SJCRH30 (cell line): ENCODE results near the gene ESYT2. TPM values are rescaled to one million over a fixed set of nuclear protein-coding genes. Genes with fewer than 3 reads are reported as not detected.
"Not testable (repeated sequence)": the region's sequence is repeated elsewhere in the genome, so short reads cannot be mapped to it uniquely, and the experiment has no call there.

Source experiments
- DNase-seq, 2 experiments: peaks; one replicate each; pipeline ENCODE4 v3.0.0-alpha.2; 2015 to 2020
- H3K27ac ChIP-seq: fragments of 250-450 bp; sonication (Bioruptor Pico); 2 replicates; pipeline ENCODE4 v1.5.1; 2020; ENCODE audit warnings: mild to moderate bottlenecking, moderate library complexity
- H3K27me3 ChIP-seq: fragments of 250-450 bp; sonication (Bioruptor Pico); 2 replicates; pipeline ENCODE4 v1.5.1; 2020; ENCODE audit warnings: mild to moderate bottlenecking, moderate library complexity
- H3K36me3 ChIP-seq: fragments of 250-450 bp; sonication (Bioruptor Pico); 2 replicates; pipeline ENCODE4 v1.5.1; 2020; ENCODE audit warnings: mild to moderate bottlenecking, moderate library complexity
- H3K4me1 ChIP-seq: fragments of 250-450 bp; sonication (Bioruptor Pico); 2 replicates; pipeline ENCODE4 v1.5.1; 2020; ENCODE audit warnings: mild to moderate bottlenecking, moderate library complexity
- H3K4me3 ChIP-seq: fragments of 250-450 bp; sonication (Bioruptor Pico); 2 replicates; pipeline ENCODE4 v1.5.1; 2020; ENCODE audit warnings: mild to moderate bottlenecking, moderate library complexity
- H3K9me3 ChIP-seq: fragments of 250-450 bp; sonication (Bioruptor Pico); replicated peaks from 2 replicates; pipeline ENCODE4 v1.5.1; 2020; ENCODE audit warnings: mild to moderate bottlenecking, moderate library complexity
- total RNA-seq: library from RNA; depleted of rRNA; stranded (reverse); fragments of >200 nt; shearing (Covaris generic); gene quantifications from 2 replicates; pipeline ENCODE4 v1.2.3, GENCODE V29; 2014

The ESYT2 gene
- total RNA-seq, 1 experiment from 2014 or later, result 55.2 TPM

- DNase-seq, result no peak
- H3K36me3 ChIP-seq, result no peaks in the 10 kb centered on the region
- no peak overlapping the region for H3K4me3 ChIP-seq
- H3K27ac ChIP-seq, result no peak overlapping the region
- no peaks in the 10 kb centered on the region for H3K9me3 ChIP-seq
- no peaks in the 10 kb centered on the region for H3K4me1 ChIP-seq
- no peaks in the 10 kb centered on the region for H3K27me3 ChIP-seq
Measured at GRCh38 chr7:158716802-158717201, 112.5 kb downstream of the ESYT2 start.

GRCh38 chr7:158710651-158711102 lies 118.6 kb downstream of the ESYT2 start:
- no peaks in the 10 kb centered on the region for H3K27me3 ChIP-seq
- no peaks in the 10 kb centered on the region for H3K9me3 ChIP-seq
- H3K27ac ChIP-seq, result no peak overlapping the region
- H3K36me3 ChIP-seq, result no peaks in the 10 kb centered on the region
- H3K4me1 ChIP-seq, result no peaks in the 10 kb centered on the region
- DNase-seq, result no peak
- H3K4me3 ChIP-seq, result no peak overlapping the region

GRCh38 chr7:158707610-158708009 lies 121.7 kb downstream of the ESYT2 start:
- Histone ChIP-seq H3K27me3 (no peaks in the 10 kb centered on the region), H3K4me3 (no peak overlapping the region), H3K9me3 (no peaks in the 10 kb centered on the region), H3K4me1 (peaks cover 5% of the 10 kb centered on the region), H3K27ac (no peak overlapping the region), H3K36me3 (no peaks in the 10 kb centered on the region; the same call in 1 of the 2 replicates)
- peak; percentile 22 to 34 for DNase-seq

GRCh38 chr7:158706710-158707590 lies 122.4 kb downstream of the ESYT2 start:
- Histone ChIP-seq H3K4me1 (peaks cover 5% of the 10 kb centered on the region), H3K9me3 (no peaks in the 10 kb centered on the region), H3K27me3 (no peaks in the 10 kb centered on the region), H3K4me3 (no peak overlapping the region), H3K36me3 (peaks cover 5% of the 10 kb centered on the region), H3K27ac (no peak overlapping the region)
- no peak for DNase-seq

GRCh38 chr7:158706273-158706704 lies 123.0 kb downstream of the ESYT2 start:
- no peaks in the 10 kb centered on the region for H3K9me3 ChIP-seq
- no peak overlapping the region for H3K4me3 ChIP-seq
- no peak for DNase-seq
- H3K36me3 ChIP-seq, result peaks cover 11% of the 10 kb centered on the region
- H3K4me1 ChIP-seq, result peaks cover 5% of the 10 kb centered on the region
- no peak overlapping the region for H3K27ac ChIP-seq
- no peaks in the 10 kb centered on the region for H3K27me3 ChIP-seq

- Histone ChIP-seq H3K27ac (peak overlapping the region; percentile 97; the same call in 1 of the 2 replicates), H3K4me1 (peaks cover 5% of the 10 kb centered on the region), H3K27me3 (no peaks in the 10 kb centered on the region), H3K9me3 (no peaks in the 10 kb centered on the region), H3K4me3 (peak overlapping the region; percentile 100), H3K36me3 (peaks cover 21% of the 10 kb centered on the region)
- DNase-seq, result peak in 1 of 2 experiments; percentile 33
Measured at GRCh38 chr7:158705234-158705850, 124.0 kb downstream of the ESYT2 start.

GRCh38 chr7:158704524-158705233 lies 124.6 kb downstream of the ESYT2 start, which contains the start of gene NCAPG2:
TSS of gene NCAPG2 (minus strand) at chr7:158704804. CDS start at chr7:158701899, 2,905 bp downstream.
- Histone ChIP-seq H3K4me3 (peak within 1 kb of the TSS; percentile 100), H3K36me3 (peaks cover 27% of the 10 kb centered on the region), H3K27me3 (no peaks in the 10 kb centered on the region), H3K4me1 (peaks cover 5% of the 10 kb centered on the region), H3K9me3 (no peaks in the 10 kb centered on the region), H3K27ac (peak within 1 kb of the TSS; percentile 97)
- DNase-seq, result peak; percentile 98 to 99

- Histone ChIP-seq H3K4me3 (peak overlapping the region; percentile 100), H3K36me3 (peaks cover 35% of the 10 kb centered on the region), H3K27ac (peak overlapping the region; percentile 97)
- not testable (repeated sequence) for H3K4me1 ChIP-seq, H3K9me3 ChIP-seq, H3K27me3 ChIP-seq, DNase-seq
Measured at GRCh38 chr7:158703679-158704523, 125.4 kb downstream of the ESYT2 start.

- peak overlapping the region; percentile 47 for H3K4me3 ChIP-seq
Measured at GRCh38 chr7:158702944-158703343, 126.4 kb downstream of the ESYT2 start.

GRCh38 chr7:158702196-158702595 lies 127.1 kb downstream of the ESYT2 start:
- no peak for DNase-seq
- Histone ChIP-seq H3K27me3 (no peaks in the 10 kb centered on the region), H3K36me3 (peaks cover 50% of the 10 kb centered on the region), H3K4me3 (no peak overlapping the region), H3K9me3 (no peaks in the 10 kb centered on the region), H3K4me1 (peaks cover 5% of the 10 kb centered on the region), H3K27ac (no peak overlapping the region)

More at GRCh38 chr7:158702944-158703343, 126.4 kb downstream of the ESYT2 start:
- Histone ChIP-seq H3K36me3 (peaks cover 42% of the 10 kb centered on the region), H3K27me3 (no peaks in the 10 kb centered on the region), H3K27ac (no peak overlapping the region), H3K9me3 (no peaks in the 10 kb centered on the region), H3K4me1 (peaks cover 5% of the 10 kb centered on the region)
- no peak for DNase-seq

GRCh38 chr7:158700008-158700407 lies 129.3 kb downstream of the ESYT2 start:
- H3K4me3 ChIP-seq, result no peak overlapping the region
- no peaks in the 10 kb centered on the region for H3K9me3 ChIP-seq
- peaks cover 5% of the 10 kb centered on the region for H3K4me1 ChIP-seq
- no peak overlapping the region for H3K27ac ChIP-seq
- no peak for DNase-seq
- no peaks in the 10 kb centered on the region for H3K27me3 ChIP-seq
- peaks cover 72% of the 10 kb centered on the region for H3K36me3 ChIP-seq

- Histone ChIP-seq H3K9me3 (no peaks in the 10 kb centered on the region), H3K4me1 (peaks cover 5% of the 10 kb centered on the region), H3K4me3 (no peak overlapping the region), H3K27ac (no peak overlapping the region), H3K27me3 (no peaks in the 10 kb centered on the region), H3K36me3 (peaks cover 75% of the 10 kb centered on the region)
- no peak for DNase-seq
Measured at GRCh38 chr7:158699341-158699740, 130.0 kb downstream of the ESYT2 start.

- DNase-seq, result no peak
- H3K27me3 ChIP-seq, result no peaks in the 10 kb centered on the region
- no peak overlapping the region for H3K27ac ChIP-seq
- H3K4me1 ChIP-seq, result peaks cover 5% of the 10 kb centered on the region
- peaks cover 75% of the 10 kb centered on the region for H3K36me3 ChIP-seq
- no peaks in the 10 kb centered on the region for H3K9me3 ChIP-seq
- H3K4me3 ChIP-seq, result no peak overlapping the region
Measured at GRCh38 chr7:158698657-158699195, 130.6 kb downstream of the ESYT2 start.

- DNase-seq, H3K27me3 ChIP-seq, H3K27ac ChIP-seq, H3K4me1 ChIP-seq, H3K9me3 ChIP-seq, H3K4me3 ChIP-seq: not testable (repeated sequence)
- peaks cover 83% of the 10 kb centered on the region for H3K36me3 ChIP-seq
Measured at GRCh38 chr7:158697597-158697996, 131.7 kb downstream of the ESYT2 start.
